NCI-H146 (cell line): ENCODE data around the gene TCF7L2.
A peak's percentile ranks its signal among the peaks of the same experiment; 100 is the strongest.

Experiments
- DNase-seq: peaks from one replicate; lab custom pipeline; 2025; lab: John Stamatoyannopoulos, UW

The TCF7L2 gene

DNA sequence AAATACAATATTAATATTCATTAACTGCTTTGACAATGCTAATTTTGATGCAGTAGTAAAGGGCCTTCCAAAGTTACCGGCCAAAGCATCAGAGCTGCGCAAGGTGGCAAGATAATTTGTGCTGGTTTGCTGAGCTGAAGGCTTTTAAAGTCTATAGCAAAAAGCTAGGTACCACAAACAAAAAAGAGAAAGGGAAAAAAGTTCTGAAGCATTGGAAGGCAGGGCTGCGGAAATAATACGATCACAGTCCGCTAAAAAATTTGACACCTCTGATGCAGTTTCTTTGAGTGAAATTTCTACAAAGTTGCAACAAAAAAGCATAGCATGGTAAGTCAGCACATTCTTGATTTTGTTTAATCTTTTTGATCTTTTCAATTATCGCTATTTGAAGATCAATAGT is 175.6 kb downstream of the TCF7L2 start:
- no peak for DNase-seq

DNA sequence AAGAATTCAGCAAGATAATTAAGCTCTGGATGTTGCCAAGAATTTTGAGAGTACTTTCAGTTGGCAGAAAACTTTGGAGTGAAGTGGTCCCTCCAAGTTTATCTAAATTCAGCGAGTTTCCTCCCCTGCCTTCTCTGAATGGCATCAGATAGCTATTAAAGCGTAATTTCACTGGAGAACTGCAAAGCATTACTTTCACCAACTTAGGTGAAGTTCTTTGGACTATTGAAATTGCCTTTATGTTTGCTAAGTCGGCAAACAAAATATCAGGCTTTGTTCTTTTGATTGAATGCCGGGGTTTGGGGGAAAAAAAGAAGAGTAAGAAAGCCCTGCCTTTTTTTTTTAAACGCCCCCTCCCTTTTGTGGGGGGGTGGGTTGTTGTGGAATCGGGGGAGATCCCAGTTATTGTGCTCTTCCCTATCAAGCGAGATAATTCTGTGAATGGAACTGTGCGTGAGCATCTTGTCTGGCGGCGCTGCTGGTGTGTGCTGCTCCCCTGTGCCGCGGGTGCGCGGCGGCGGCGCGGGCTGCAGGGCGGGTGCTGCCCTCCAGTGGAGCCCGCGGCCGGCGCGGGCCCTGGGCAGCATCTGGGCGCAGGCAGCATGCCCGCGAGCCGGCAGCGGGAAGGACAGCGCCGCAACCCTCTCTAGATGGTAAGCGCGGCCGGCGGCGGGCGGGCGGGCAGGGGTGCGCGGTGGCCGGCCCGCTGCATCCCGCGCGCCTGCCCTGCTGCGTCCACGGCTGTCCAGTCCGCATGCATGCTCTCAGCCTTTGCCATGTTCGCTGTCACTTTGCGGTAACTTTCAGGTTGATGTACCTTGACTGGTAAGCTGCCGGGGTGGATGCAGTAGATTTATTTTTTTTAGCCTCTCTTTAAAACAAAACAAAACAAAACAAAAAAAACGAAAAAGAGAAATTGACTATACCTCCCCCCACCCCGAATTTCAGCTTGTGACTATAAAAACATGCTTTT is 176.5 kb downstream of the TCF7L2 start:
- peak; percentile 70 for DNase-seq

DNA sequence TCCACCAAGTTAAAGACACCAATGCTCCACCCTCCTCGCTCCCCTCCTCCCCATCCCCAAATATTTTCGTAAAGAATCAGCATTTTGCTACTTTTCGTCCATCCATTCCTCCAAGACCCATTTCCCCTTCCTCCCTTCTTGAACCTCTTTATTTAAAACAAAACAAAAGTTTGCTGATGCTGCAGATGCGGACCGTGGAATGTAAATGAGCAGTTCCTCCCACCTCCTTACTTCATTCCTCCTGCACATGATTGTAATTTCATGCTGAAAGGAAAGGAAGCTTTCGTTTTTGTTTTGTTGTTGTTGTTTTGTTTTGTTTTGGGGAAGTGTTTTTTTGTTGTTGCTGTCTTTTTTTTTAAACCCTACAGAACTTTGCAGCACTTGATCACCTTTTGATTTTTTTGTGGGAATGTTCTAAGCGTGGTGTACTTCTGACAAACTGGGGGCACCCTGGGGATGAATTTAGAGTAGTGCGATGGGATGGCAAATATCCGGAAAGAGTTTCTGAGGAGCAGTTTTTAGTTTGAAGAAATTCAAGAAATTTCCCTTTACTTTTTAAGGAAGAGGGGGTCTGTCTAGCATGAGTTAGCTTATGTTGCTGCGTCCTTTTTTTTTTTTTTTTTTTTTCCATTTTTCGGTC is 177.3 kb downstream of the TCF7L2 start:
- DNase-seq, result no peak

DNA sequence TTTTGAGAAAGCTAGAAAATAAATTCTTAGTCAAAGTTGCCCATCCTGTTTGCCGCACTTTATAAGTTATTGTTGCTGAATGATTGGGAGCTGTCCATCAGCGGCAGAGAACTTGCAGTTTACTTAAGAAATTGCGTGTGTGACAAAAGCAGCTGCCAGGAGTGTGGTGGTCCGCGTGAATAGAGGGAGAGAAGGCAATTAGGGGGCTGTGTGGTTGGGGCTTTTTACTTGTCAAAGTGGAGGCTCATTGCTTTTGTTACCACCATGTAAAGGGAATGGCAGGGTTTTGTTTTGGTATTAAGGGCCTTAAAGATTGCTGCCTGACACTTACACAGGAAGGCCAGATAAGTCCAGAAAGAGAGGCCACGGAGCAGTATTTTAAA is 177.8 kb downstream of the TCF7L2 start:
- no peak for DNase-seq

DNA sequence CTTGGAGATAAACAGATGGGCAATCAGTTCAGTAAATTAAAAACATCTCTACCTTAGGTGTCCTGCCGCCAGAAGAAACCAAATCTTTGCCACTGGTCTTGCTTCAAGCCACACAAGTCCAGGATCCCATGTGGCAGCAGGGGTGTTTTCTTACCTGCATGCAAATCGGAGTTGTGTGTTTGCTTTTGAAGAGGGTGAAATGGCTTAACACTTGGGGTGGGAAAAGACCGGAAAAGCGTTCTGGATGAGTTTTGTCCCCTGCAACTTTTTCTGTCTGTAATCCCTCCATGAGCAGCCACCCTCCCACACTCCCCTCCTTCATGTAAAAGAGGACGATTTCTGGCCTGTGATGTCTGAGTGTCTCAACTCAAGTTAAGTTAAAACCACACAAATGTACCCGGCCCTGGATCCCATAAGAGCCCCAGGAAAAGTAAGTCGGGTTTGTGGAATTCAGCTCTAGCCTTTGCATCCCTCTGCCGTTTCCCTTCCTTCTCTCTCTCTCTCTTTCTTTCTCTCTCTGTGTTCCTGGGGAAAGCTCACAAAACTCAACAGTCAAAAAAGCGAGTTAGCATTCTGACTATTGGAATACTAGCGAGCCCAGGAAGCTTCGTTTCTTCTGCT is 178.5 kb downstream of the TCF7L2 start:
- no peak for DNase-seq

DNA sequence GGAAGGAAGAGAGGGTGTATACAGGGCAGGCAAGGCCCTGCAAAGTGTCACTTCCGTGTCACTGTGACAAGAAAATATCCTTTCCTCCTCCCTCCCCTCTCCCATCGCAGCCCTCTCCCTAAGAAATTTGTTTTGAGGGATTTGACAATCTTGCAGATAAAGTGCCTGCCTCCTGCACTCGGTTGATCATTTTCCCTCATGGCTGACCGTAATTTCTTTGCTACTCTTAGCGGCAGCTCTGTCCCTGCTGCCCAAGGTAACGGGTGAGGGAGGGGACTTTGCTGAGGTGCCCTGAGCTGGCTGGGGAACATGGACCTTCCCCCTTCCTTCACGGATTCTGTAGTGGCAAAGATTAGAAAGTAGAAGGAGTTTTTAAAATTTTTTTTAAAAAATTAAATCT is 179.1 kb downstream of the TCF7L2 start:
- no peak for DNase-seq

DNA sequence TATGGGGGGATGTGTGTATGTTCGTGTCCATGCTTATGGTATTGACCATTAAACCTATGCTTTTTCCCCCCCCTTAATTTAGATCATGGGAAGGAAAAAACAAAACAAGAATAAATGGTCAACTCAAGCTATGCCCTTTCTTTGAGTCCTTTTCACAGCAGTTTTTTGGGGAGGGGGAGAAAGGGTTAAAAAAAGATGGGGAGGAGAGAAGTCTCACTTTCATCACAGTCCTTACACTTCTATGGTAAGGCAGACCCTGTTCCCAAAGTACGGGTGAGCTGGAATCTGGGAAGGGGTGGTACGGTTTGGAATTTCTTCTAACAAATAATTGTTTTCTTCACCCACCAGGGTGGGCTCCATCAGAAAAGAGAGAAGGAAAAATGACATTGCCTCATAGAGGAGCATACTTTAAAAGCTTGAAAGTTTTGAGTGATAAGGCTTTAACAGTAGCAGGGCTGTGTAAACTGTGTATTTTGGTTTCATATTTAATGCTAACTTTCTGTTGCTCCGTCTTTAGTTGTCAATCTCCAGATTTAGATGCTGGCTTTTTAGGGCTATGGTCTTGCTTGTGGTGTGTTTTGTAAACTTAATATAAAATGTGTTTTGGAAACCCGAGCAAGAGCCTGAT is 180.1 kb downstream of the TCF7L2 start:
- no peak for DNase-seq

DNA sequence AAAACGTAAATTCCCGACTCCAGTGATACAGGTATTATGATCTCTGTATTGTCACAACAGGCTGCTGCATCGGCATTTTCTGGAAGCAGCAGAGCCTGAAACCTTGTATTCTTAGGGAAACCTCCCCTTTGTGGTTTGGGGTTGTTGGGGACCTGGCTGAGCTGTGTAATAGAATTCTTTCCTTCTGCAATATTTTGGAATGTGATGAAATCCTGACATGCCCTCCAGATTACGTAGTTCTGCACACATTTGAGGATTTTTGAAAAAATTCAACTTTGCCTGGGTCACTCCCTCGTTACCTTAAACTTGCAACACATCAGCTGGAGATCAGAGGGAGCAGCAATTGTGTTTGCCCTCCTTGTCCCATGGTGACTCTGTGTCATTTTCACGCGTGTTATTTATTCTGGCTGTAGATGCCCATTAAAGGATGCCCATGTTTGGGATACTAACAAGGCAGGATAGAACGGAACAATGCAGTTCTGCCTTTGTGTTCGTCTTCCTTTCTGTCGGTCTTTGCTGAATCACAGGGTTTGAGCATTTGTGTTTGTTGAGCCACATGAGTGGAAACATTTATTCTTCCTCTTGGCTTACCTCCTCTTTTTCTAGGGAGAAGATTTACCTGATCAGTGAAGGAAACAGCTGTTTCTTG is 181.7 kb downstream of the TCF7L2 start:
- no peak for DNase-seq

DNA sequence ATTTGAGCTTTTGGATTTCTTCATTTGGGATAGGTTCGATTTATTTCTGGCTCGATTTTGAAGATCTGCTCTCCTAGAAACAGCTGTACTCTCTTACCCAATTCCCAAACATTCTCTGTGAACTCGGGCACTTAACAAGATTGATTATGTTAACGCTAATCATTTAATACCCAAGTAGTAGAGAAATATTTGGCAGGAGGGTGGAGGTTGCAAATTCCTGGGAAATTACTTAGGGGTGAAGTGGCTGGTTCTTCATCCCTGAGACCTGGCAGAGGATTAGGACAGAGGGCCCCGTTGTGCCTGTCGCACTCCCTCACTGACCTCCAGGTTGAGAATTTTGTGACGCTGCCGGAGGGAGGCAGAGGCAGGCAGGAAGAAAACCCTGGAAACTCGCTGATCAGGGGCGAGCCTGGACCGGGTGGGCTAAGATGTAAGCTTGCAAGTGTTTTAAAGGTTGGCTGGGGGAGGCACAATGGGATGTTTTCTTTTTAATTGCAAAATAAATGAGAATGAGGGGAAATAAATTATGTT is 182.6 kb downstream of the TCF7L2 start:
- DNase-seq, result no peak

DNA sequence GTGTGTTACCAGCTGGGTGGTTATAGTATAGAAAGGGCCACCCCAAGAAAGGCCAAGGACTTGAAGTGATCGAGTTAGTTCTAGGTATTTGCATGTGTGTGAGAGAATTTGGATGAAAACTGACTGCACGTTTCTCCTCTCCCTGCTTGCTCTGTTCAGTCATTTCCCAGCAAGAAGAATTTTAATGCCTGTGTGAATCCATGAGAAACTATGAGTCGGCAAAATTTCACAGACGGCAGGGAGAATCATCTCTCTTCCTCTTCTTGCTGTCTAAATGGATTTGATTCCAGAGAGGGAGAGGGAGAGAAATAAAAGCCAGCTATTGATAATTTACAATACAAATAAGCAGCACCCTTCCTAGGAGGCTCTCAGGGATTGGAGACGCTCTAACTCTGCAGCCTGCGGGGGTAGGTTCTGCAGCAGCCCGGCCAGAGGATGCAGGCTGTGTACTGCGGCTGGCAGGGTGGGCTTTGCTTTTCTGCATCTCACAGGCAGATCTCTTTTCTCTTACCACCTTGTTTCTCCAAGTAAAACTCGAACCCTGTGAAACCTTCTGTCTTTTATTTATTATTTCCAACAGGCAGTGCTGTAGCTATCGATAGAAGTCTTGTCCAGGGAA is 183.6 kb downstream of the TCF7L2 start:
- no peak for DNase-seq

DNA sequence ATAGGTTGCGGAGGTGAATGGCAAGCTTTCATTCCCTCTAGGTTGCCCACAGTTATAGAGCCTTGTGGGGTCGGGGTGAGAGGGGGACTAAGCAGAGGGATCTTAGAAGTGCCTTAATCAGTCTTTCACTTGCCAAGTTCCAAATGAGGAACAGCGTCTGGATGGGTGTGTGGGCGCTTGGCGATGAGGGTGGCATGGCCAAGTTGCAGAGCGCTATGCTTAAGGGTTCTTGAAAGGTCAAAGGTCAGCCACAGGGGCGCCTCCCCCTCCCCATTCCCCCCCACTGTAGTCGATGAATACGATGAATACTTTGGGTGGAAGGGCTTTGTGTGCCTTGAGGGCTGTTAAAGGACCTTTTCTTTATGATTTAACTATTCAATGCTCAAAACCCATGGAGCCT is 185.0 kb downstream of the TCF7L2 start:
- no peak for DNase-seq

DNA sequence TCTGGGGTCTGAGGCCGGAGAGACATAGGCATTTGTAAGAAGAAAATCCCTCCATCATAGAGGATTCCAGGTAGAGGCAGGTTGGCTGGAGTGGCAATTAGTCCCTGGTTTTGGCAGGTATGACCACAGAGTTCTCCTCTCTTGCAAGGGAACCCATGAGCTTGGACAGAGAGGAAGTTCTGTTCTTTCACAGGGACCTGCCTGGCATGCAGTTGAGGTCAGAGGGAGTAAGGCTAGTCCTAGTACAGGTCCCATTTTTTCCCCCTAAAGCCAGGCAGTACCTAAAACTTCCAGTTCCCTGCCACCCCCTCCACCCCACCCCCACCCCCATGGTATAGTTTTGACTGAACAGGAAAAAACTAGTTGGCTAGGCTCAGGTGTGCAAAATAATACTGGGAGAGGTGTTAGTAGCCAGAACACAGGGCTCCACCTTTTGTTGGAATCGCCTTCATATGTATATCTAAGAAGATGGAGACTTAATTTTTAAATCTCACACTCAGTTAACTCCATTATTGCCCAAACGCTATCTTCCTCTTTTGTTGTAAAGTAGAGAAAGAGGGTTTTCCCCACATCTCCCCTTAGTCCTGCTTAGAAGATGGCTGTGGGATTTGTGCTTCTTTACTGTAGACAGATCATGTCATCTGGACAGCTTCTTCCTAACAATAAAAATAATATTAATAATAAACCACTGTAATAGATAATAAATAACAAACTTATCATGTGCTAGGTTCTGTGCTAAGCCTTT is 188.1 kb downstream of the TCF7L2 start:
- no peak for DNase-seq

DNA sequence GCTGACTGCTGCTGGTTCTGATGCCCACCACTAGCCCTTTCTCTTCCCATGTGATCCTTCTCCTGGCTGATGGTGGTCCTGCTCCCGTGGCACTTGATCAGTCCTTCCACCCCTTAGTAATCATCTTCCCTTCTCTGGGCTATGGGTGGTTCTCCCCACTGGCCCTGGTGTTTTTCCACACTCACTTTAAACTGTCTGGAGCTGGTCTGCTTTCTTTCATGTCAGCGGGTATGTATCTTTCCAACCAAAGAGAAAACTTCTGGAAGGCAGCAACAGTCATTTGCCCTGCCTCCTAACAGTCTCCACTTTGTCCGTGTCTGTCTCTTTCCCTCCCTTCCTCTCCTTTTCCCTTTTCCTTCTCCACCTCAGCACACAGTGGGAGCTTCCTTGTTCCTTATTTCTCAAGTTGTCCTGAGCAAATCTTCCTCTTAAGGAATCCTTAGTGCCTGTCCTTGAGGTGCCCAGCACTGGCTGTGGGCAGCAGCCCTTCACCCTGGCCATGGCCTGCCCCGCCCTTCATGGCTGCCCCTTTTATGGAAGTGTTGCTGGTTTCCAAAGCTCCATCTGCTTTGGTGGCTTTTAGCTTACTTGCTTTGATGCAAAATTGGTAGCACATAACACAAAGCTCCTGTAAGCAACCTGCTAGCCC is 189.0 kb downstream of the TCF7L2 start:
- DNase-seq, result no peak

DNA sequence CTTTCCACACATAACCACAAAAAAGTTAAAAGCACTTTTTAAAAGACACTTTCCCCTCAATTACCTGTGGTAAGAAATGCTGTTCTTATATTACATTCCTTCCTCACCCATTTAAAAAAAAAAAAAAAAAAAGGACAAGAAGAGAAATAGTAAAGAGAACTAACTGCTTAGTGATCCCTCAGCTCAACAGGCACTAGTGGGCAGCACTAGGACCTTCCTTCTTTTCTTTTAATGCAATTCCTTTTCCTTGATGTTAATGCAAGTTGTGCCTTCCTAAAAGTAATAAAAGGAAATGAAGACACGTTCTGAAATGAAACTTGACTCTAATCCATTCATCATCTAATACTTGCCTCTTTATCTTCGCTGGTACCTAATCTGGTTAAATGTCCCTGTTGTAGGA is 189.7 kb downstream of the TCF7L2 start:
- no peak for DNase-seq

DNA sequence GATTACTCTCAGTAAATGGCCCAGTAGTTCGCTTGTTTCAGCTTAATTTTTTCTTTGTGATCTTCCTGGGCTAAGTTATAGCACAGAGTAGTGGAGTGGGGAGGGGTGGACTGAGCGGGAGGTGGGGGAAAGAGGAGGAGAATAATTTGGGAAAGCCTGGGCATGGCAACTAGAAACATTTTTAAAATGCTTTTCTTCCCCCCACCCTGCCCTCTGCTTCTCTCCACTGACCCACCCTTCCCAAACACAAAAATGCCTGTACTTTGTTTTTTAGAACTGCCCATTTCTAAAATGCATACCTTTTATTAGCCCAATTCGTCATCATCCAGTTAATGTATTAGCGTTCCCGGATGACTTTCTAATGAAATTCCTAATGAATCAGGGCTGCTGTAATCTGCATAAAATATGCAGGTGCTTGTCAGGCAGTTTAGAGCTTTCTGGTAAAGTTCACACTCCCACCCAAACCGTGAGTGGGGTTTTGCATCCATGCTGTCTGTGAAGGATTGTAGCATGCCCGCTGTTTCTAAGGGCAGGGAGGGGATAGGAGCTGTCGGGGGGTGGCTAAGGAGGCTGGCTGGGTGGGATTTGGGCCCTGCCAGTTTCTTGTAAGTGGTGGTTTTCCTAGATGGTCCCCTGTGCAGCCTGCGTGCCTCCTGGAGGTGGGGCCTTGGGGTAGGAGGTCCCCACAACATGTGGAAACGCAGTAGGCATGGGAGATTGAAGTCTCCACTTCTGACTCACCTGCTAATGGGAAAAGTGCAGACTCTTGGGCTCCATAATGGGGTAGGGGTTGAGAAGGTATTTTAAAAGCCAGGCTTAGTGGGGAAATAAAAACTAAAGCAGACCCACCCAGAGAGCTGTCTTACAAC is 190.3 kb downstream of the TCF7L2 start:
- no peak for DNase-seq

DNA sequence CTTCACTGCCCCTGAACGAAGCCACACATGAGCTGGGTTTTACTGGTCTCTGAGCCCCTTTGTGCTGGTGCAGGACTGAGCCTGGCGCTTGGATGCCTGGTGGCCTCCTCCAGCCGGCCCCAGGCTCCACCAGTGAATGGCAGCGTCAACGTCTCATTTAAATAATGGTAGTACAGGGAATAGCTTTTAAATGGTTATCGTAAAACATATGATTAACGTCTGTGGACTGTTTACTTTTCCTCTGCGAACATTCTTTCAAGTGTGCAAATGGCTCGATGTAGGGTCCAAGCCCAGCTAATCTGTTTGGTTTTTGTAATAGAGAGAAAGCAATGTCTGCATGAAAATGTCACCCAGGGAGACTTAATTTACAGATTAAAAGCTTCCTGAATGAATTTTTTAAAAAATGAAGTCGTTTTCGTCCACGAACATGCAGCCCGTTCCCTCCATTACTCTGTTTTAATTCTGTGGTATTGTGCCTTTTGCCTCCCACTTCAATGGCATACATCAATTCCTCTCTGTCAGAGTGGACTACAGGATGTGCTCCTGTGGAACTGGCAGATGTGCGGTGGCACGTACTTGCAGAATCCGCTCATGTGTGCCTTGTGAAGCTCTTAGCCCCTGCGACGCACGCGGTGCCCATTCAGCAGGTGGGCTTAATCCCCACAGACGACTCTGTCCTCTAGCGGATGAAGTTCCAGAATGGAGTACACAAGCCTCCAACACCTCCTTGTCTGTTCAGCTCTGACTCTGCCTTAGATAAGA is 192.7 kb downstream of the TCF7L2 start:
- peak; percentile 28 for DNase-seq

DNA sequence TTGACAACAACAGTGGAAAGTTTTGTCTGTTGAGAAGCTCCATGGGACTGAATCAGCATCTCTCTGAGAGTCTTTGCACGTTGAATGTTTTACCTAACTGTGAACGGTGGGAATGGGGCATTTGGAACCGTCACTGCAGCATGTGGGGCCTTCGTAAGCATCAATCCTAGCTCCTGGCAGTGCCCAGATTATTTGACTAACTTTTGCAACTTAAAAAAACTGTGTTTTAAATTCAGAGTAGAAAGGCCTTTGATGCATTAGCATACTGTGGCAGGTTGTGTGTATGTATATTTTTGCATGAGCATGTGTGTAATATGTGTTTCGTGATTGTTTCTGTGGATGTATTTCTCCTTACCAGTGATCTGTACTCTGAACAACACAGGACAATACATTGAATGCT is 194.5 kb downstream of the TCF7L2 start:
- no peak for DNase-seq

DNA sequence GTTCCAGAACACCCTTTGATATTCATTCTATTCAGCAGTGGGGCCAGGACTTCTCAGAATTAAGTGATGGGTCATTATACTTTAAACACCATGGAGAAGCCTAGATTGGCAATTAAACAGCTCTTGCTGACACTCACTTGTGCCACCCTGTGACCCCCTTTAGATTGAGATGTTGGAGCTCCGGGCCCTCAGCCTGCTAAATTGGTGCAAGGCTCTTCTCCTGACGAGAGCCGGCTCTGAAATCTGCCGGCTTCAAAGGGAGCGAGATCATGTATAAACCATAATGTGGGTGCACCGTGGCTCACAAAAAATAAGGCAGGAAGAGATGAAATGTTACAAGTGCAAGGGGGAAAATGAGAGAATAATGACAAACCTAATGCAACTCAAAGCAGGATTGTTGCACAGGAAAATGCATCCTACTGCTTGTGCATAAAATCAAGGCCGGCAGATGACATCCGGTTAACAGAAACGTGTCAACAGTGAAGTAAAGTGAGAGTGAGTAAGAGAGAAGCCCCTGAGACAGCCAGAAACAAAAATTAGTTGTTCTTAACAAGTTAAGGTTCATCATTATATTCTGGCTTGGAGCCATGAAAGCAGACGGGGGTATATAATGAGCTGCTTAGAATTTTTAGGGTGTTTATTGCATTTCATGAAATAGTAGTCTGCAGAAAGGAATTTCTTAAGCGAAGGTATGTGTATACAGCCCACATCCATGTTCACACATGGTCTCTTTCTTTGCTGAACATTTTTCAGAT is 198.2 kb downstream of the TCF7L2 start:
- DNase-seq, result no peak
